Hematopoietic multipotent progenitor cell treated with erythropoietin and hydrocortisone succinate and interleukin-3 and kit ligand, for 4 days (in vitro differentiated cells): ENCODE data around the gene DAO.
"Not testable (repeated sequence)": the region's sequence is repeated elsewhere in the genome, so short reads cannot be mapped to it uniquely, and the experiment has no call there.

Experiments
- DNase-seq: peaks from one replicate; pipeline ENCODE4 v3.0.0-alpha.2; 2015

The DAO gene

DNA sequence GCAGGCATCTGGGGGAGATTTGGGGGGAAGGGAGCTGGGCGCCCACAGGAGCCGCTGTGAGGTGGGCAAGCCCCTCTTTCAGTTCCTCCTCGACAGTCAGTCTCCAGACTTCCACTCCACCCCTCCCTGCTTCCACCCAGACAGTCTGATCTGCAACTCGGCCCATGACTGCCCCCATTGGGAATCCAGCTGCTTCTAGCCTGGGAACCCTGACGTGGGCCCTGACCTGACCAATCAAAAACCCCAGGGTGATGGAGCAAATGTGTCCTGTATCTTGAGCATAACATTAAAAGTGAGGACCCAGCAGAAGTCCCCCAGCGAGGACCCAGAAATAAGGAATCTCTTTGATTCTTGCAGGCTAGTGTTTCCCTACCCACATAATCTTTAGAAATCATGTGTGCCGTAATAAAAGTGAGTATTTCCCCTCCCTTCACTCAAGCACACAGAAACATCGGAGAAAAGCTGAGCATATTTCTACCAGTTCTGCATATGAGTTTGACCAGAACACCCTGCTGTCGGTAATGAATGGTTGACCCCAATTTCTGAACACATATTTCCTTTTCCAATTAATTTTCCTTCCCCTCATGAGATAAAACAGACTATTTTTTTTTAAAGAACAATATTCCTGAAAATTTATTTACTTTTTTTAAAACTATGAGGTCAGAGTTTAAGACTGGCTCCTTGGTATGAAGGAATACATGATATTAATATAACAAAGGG lies 28.9 kb upstream of the DAO start:
- DNase-seq: peak; percentile 81

DNA sequence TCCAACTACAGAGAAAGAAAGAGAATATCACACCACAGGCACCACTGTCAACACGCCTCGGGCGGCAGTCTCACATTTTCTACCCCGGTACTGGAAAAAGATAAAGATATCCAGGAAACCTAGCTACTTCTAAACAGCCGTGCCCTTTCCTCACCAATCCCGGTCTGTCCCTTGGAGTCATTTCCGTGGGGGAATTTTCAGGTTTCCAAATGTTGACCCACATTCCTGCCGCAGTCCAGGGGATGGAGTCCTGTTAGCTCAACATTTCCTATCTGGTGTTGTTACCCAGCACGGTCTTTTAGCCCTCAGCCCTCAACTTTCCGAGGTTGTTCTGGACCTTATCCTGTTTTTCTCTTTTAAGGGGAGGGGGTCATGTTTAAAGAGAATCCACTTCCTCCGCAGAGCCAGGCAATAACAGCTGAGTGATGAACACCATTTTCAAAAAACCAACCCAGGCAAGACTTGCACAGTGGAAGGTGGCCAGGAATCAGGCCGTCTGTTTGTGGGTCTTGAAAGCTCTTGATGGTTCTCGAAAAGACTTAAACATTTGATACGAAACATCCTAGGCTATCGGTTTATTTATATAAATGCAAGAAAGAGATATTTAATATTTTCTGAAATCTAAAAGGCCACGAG lies 27.1 kb upstream of the DAO start:
- no peak for DNase-seq

DNA sequence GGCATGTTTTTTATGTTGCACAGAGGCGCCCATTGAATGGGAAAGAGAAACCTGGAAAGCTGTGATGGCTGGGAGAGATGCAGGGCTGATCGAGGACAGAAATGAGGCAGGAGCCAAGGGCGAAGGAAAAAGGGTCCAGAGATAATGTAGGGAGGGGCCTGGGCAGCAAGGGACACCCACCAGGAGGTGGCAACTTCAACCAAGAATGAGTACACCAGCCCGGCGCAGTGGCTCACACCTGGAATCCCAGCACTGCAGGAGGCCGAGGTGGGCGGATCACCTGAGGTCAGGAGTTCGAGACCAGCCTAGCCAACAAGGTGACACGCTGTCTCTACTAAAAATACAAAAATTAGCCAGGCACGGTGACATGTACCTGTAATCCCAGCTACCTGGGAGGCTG lies 26.5 kb upstream of the DAO start:
- DNase-seq: no peak

DNA sequence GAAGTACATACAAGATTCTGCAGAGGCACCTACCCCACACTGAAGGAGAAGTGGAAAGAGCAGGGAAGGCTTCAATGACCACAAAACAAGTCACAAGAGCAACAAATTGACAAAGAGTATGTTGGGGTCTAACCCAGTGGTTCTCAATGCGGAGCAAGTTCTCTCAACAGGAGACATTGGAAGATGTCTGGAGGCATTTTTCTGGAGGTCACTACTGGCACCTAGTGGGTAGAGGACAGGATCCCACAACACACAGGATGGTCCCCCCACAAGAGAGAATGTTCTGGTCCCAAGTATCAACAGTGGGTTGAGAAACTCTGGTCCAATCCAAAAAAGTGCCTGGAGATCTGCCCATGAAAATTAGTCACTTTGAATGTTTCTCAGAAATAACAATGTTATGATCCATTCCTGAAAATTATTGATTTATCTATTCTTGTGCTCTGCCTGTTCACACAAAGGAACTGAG lies 25.9 kb upstream of the DAO start:
- peak; percentile 66 for DNase-seq

DNA sequence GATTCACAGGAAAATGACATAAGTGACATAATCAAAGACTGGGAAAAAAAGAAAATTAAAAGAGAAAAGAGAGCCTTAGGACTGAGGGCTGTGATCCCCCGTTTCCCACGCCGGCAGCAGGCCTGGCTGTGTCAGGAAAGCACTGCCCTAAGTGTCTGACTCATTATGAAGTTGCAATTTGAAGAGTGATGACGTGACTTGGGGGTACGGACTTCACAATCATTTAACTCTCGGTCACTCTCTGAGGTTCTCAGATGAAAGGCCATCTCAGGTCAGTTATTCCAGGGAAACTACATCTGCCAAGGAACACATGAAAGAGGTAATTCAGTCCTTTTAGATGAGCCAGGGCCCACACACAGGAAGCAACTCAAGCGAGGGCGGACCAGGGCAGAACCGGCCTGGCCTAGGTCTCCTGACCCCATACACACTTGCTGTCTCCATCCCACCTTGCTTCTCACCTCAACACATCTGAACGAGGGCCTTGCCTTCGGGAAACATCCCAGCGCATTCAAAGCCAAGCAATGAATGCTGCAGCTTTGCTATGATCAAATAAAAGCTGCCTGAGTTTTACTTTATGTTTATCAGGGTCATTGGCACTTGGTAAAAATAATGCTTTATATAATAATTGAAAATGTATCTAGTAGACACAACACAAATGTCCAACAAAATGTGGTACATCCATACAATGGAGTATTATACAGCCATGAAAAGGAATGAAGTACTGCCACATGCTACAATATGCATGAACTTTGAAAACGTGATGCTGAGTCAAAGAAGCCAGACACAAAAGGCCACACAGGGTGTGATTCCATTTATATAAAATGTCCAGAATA lies 25.2 kb upstream of the DAO start:
- DNase-seq: peak; percentile 47

DNA sequence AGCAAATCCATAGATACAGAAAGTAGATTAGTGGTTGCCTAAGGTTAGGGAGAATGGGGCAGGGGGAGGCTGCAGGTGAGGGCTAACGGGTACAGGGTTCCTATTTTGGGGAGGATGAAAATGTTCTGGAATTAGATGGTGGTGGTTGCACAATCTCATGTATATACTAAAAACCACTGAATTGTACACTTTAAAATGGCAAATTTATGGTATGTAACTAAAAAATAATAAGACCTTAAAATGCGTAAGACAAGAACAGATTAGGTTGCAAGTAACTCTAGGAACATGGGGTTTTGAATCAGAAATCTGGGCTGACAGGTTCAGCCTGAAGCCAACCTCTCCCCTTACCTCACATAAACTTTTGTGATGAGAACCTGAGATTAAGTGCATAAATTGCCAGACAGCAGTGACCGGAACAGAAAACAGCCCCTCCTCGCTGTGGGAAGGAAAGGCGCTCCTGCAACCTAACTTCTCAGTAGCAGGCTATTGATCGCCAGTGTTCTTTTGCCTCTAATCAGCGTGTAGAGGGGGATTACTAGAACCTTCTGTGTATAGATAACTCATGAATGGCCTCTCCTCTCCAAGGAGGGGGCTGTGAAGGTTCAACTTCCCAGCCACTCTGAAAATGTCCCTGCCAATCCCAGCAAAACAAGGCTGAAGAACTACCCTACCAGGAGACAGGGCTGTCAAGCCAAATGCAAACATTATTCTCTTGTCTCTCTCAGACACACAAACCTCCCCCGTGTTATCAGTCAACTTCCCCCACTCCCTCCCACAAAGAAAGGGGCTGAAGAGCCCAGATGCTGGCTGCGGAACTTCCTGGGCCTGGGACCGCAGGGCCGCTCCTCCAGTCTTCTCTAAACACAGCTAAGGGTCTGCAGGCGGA lies 24.4 kb upstream of the DAO start:
- peak; percentile 92 for DNase-seq

DNA sequence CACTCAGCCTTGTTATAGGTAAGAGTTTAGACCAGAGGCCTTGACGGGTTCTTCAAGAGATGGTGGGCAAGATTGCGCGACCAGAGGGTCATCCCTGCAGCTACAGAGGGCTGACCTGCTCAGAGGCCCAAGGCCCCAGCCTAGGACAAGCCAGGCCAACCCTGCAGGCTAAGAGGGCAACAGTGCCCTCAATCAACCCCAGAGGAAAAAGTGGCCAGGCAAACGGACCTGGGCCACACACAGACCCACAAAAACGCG lies 23.8 kb upstream of the DAO start:
- DNase-seq: no peak

DNA sequence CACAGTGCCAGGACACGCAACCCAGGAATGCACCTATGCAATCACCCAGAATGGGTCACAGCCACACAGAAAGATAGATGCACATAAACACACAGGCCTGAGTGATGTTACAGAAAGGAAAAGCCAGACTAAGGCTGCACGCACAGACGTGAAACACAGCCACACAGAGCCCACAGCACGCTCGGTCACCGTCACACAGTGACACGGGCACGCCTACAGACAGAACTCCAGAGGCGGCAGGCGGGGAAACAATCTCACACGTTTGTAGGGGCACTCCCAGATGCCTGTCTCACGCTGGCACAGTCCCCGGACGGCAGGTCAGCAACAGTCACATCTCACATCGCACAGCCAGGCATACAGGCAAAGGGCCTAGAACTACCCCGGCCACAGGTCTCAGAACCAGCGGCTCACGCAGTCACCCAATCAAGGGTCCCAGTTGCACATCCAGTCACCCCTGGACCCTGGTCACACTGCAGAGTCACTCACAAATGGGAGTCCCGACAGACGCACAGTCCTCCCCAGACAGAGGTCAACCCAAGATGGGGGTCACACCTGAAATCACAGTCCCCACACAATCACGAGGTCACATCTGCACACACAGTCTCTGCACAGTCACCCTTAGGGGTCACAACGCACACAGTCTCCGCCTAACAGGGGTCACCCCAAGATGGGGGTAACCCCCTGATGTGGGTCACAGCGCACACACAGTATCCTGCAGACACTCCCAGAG lies 23.3 kb upstream of the DAO start:
- peak; percentile 75 for DNase-seq

DNA sequence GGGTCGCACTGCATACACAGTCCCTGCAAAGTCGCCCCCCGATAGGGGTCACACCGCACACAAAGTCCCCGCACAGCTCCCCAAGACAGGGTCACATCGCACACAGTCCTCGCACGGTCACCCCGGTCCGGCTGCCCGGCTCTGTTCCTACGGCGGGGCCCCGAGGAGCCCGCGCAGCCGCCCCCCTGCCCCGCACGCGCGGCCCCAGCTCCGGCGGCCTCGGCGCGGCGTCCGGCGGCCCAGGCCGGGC lies 22.8 kb upstream of the DAO start:
- no peak for DNase-seq

DNA sequence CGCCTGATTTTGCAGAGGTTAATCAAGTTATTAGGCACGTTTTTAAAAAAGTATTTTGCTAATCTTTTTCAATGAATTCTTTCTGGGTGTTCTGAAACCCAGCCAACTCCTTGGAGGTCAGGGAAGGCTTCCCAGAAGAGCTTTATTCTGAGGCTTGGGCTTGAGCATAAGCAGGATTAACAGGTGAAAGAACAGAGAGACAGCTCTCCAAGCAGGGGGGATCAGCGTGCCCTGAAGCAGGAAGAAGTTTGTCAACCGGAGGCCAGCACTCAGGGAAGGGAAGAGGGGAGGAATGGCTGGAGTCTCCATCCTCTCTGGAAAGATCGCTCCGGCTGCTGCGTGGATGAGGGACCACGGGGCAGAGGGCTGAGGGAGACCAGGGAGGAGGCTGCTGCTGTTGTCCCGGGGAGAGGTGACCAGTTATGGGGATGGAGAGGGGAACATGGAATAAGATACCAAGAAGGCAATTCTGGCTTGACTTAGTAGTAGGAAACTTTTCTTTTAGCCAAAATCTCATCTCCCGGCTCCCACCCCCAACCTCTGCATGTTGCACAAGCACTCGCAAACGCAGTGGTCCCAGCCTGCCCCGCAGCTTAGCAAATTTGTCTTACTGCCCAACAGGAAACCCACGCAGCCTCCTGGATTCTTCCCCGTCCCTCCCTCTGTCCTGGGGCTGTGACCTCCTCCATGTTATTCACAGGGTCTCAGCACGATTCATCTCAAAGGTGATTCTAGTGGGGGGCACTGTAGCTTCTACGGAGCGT lies 21.4 kb upstream of the DAO start:
- no peak for DNase-seq

DNA sequence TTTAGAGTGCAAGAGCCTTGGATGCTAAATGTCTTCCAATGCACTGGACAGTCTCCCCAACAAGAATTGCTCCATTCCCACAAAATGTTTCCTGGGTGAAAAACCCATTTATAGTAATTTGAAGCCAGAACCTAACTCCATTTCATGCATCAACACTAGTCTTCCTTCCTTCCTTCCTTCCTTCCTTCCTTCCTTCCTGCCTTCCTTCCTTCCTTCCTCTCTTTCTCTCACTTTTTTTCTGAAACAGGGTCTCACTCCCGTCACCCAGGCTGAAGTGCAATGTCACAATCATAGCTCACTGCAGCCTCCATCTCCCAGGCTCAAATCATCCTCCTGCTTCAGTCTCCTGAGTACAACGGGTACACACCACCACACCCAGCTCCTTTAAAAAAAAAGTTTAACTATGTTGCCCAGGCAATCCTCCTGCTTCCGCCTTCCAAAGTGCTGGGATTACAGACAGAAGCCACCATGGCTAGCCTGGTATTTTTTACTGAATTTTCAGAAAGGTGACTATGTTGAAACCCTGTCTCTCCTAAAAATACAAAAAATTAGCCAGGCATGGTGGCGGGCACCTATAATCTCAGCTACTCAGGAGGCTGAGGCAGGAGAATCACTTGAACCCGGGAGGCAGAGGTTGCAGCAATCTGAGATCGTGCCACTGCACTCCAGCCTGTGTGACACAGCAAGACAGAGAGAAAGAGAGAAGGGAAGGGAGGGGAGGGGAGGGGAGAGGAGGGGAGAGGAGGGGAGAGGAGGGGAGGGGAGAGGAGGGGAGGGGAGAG lies 20.6 kb upstream of the DAO start:
- DNase-seq: not testable (repeated sequence)

DNA sequence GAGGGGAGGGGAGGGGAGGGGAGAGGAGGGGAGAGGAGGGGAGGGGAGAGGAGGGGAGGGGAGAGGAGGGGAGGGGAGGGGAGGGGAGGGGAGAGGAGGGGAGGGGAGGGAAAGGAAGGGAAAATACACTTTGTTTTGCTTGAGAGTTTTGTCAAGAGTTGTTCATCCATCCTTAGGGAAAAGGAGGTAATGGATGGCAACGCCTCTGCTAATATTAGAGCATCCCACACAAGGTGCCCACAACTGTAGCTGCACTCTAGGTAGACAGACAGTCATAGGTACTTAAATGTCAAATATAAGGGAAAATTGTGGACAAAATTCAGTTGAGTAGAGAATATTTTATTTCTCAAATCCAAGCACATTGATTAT lies 20.0 kb upstream of the DAO start:
- DNase-seq: no peak

DNA sequence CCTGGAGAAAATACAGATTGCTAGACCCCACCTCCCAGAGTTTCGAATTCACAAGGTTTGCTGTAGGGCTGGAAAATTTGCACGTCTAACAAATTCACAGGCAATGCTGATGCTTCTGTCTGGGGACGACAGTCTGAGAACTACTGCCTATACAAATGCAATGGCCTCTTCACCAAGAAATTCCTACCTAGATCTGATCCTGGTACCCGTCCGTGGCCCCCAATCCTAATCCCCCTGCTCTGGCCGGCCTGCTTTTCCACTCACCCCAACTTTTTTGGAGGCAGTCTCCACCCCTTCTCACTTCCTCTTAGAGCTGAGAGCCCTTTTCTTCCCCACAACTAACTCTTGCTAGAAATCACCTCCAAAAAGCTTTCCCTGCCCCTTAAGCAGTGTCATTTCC lies 19.4 kb upstream of the DAO start:
- DNase-seq: no peak

DNA sequence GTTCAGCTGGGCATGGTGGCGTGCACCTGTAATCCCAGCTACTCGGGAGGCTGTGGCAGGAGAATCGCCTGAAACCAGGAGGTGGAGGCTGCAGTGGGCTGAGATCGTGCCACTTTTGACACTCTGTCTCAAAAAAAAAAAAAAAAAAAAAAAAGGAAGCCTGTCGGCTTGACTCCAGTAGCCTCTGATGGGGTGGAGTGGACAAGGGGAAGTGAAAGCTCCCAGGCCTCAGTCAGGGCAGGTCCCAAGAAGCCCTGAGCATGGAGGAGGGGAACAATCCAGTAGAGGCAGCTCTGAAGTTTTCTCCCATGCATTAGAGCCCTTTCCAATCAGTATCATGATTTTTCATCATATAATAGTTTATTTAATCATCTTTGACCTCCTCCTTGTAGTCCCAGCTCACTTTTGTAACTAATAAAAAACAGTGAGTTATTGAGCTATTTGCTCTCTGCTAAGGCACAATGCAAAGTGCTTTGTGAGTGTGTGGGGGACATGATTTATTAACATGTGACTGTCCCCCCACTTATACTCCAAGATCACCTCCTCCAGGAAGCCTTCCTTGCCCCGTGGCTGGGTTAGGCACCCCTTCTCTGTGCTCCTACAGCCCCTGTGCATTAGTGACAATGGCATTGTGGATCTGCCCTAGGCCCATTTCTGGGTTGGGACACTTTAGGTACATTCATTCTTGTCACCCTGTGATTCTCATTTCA lies 17.9 kb upstream of the DAO start:
- peak; percentile 58 for DNase-seq

DNA sequence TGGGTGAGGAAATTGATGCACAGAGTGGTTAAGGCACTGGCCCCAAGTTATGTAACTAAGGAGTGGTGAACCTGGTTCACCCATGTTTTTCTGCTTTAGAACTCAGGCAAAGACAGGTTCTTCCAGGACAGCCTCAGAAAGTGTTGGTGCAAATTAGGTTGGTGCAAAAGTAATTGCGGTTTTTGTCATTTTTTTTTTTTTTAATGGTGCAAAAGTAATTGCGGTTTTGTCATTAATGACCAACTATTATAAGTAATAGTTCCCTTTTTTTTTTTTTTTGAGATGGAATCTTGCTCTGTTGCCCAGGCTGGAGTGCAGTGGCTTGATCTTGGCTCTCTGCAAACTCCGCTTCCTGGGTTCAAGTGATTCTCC lies 17.3 kb upstream of the DAO start:
- no peak for DNase-seq

DNA sequence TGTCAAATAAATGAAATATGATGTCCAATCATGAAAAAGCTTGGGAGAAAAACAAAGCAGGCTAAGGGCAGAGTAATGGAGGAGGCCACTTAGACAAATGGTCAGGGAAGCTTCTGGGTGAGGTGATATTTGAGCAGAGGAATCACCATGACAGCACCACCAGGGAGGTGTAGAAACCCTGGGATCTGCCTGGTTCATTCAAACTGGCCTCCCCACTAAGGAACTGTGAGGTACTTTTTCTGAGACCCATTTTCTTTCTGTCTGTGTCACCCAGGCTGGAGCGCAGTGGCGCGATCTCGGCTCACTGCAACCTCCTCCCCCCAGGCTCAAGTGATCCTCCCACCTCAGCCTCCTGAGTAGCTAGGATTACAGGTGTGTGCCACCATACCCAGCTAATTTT lies 14.7 kb upstream of the DAO start:
- no peak for DNase-seq

DNA sequence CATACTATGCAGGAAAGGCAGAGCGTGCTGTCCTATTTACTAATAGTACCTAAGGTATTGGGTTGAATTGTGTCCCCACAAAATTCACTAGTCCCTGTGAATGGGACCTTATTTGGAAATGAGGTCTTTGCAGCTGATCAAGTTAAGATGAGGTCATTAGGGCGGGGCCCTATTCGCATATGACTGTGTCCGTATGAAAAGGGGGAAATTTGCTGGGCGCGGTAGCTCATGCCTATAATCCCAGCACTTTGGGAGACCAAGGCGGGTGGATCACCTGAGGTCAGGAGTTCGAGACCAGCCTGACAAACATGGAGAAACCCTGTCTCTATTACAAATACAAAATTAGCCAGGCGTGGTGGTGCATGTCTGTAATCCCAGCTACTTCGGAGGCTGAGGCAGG lies 13.8 kb upstream of the DAO start:
- DNase-seq: not testable (repeated sequence)

DNA sequence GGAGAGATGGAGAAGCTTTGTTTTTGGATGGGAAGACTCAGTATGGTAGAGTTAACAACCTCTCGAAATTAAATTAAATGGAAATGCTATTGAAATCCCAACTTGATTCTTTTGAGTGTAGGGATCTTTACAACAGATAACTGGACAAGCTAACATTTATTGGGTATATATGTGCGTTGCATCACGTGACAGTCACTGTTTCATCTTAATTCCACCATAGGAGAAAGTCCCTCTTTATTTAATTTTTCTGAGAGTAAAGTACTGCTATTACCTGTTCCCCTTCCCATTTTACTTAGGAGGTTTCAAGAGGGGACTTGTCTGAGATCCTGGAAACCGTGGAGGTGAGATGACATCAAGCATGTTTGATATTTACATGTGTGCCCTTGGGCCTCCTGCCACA lies 11.1 kb upstream of the DAO start:
- no peak for DNase-seq

DNA sequence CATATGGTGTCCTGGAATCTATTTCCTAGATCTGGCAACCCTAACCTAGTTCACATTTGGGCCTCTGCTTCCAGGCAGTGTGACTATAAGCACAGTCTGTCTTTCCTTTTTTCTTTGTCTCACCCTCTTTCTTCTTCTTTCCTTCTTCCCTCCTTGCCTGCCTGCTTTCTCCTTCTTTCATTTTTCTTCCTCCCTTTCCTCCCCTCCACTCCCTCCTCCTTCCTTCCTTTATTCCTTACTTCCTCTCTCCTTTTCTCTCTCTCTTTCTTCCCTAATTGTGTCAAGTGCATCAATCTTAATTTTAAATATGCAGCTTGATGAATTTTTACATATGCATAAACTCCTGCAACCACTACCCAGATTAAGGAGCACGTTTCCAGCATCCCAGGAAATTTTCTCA lies 4.6 kb upstream of the DAO start:
- DNase-seq: no peak

DNA sequence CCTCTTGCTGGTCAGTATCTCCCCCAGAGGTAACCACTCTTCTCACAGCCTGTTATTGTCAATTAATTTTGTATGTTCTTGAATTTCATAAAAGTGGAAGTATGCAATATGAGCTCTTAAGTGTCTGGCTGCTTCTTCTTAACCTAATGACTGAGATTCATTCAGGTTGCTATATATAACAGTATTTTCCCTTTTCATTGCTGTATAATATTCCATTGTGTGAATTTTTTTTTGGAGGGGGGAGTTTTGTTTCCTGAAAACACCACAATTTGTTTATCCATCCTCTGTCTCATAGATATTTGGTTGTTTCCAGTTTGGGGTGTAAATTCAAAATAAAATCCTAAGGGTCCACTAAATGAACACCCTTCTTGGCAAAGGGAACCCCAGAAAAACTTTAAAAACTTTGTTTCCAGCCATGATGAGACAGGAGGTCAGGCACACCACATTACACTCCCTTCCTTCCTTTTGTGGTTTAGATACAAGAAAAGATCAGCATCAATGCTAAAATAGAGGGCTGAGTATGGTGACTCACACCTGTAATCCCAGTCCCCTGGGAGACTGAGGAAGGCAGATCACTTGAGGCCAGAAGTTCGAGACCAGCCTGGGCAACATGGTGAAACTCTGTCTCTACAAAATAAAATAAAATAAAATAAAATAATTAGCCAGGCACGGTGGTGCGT lies 4.1 kb upstream of the DAO start:
- no peak for DNase-seq
